Neuronal stem cell (in vitro differentiated cells): ENCODE results near the gene TIAM2.

Source experiments
- DNase-seq: peaks from one replicate; pipeline ENCODE4 v3.0.0-alpha.2; 2013; ENCODE audit warnings: low spot score
- H2AFZ ChIP-seq: one replicate; pipeline ENCODE4 v1.6.1; 2013; ENCODE audit warnings: mild to moderate bottlenecking, low read length, inconsistent platforms
- H2AK5ac ChIP-seq: 2 replicates; pipeline ENCODE4 v1.6.1; 2013; ENCODE audit warnings: low read depth, mild to moderate bottlenecking, inconsistent platforms, low read length, moderate library complexity, mixed read lengths
- H2BK120ac ChIP-seq: 2 replicates; pipeline ENCODE4 v1.6.1; 2013; ENCODE audit warnings: low read depth, mild to moderate bottlenecking, inconsistent platforms, low read length, moderate library complexity, mixed read lengths
- H2BK12ac ChIP-seq: one replicate; pipeline ENCODE4 v1.6.1; 2013; ENCODE audit warnings: low read length, inconsistent platforms
- H2BK15ac ChIP-seq: 2 replicates; pipeline ENCODE4 v1.6.1; 2013; ENCODE audit warnings: mild to moderate bottlenecking, low read length, inconsistent platforms, mixed read lengths
- H2BK5ac ChIP-seq: one replicate; pipeline ENCODE4 v1.6.1; 2013; ENCODE audit warnings: inconsistent platforms, mild to moderate bottlenecking, low read length, moderate library complexity
- H3K14ac ChIP-seq: one replicate; pipeline ENCODE4 v1.6.1; 2013; ENCODE audit warnings: low read length, inconsistent platforms
- H3K18ac ChIP-seq: 2 replicates; pipeline ENCODE4 v1.6.1; 2013; ENCODE audit warnings: low read length, inconsistent platforms
- H3K23ac ChIP-seq: 2 replicates; pipeline ENCODE4 v1.6.1; 2013; ENCODE audit warnings: low read depth, mild to moderate bottlenecking, mixed read lengths, low read length, inconsistent platforms; ENCODE audit not compliant: poor library complexity
- H3K27ac ChIP-seq: replicated peaks from 3 replicates; pipeline ENCODE4 v1.5.1; 2013; ENCODE audit warnings: low read length, inconsistent platforms
- H3K27me3 ChIP-seq, 3 experiments: 2 replicates each; pipeline ENCODE4 v1.6.1; 2013; ENCODE audit warnings: low read length in 3 of 3, mild to moderate bottlenecking in 2 of 3, inconsistent platforms in 1 of 3, low read depth in 1 of 3, mixed read lengths in 1 of 3, moderate library complexity in 1 of 3; ENCODE audit not compliant: control insufficient read depth in 3 of 3, insufficient read depth in 3 of 3
- H3K36me3 ChIP-seq, 2 donors: replicated peaks in 1 of 2; 2 replicates each; pipeline ENCODE4 v1.6.1; 2013; ENCODE audit warnings: low read length in 2 of 2; ENCODE audit not compliant: control insufficient read depth in 2 of 2, insufficient read depth in 2 of 2
- H3K4ac ChIP-seq: 2 replicates; pipeline ENCODE4 v1.6.1; 2013; ENCODE audit warnings: inconsistent platforms, mild to moderate bottlenecking, low read length, moderate library complexity
- H3K4me1 ChIP-seq, 2 donors: 1 replicate in 1 of 2; 2 replicates in 1 of 2; pipeline ENCODE4 v1.6.1; 2013; ENCODE audit warnings: low read length in 2 of 2, low read depth in 1 of 2; ENCODE audit not compliant: control insufficient read depth in 2 of 2, insufficient read depth in 1 of 2
- H3K4me2 ChIP-seq: one replicate; pipeline ENCODE4 v1.6.1; 2013; ENCODE audit warnings: mild to moderate bottlenecking, low read length, inconsistent platforms; ENCODE audit not compliant: insufficient read depth, poor library complexity, severe bottlenecking
- H3K4me3 ChIP-seq, 2 donors: 2 replicates each; pipeline ENCODE4 v1.5.1; 2013; ENCODE audit warnings: low read length in 2 of 2, mild to moderate bottlenecking in 2 of 2, inconsistent platforms in 1 of 2, moderate library complexity in 1 of 2
- H3K79me1 ChIP-seq: one replicate; pipeline ENCODE4 v1.6.1; 2013; ENCODE audit warnings: low read depth, mild to moderate bottlenecking, inconsistent platforms, low read length, moderate library complexity
- H3K9ac ChIP-seq: one replicate; pipeline ENCODE4 v1.6.1; 2013; ENCODE audit warnings: mild to moderate bottlenecking, low read depth, low read length, inconsistent platforms; ENCODE audit not compliant: poor library complexity
- H3K9me3 ChIP-seq, 2 donors: replicated peaks in 1 of 2; 2 replicates each; pipeline versions ENCODE3 to v1.6.1; 2013; ENCODE audit warnings: low read length in 2 of 2, mild to moderate bottlenecking in 2 of 2, inconsistent platforms in 1 of 2, low read depth in 1 of 2, mixed read lengths in 1 of 2, moderate library complexity in 1 of 2; ENCODE audit not compliant: control insufficient read depth in 2 of 2, insufficient read depth in 1 of 2
- H4K8ac ChIP-seq: one replicate; pipeline ENCODE4 v1.6.1; 2013; ENCODE audit warnings: low read depth, mild to moderate bottlenecking, inconsistent platforms, low read length, moderate library complexity
- H4K91ac ChIP-seq: one replicate; pipeline ENCODE4 v1.6.1; 2013; ENCODE audit warnings: low read length, low read depth, mild to moderate bottlenecking, inconsistent platforms; ENCODE audit not compliant: poor library complexity
- WGBS, 2 donors: extraction: QIAGEN DNeasy Blood & Tissue Kit; methylation state at CpG; one replicate each; pipeline ENCODE4 v1.1.7; 2013; ENCODE audit warnings: missing lambda C conversion rate in 2 of 2, mixed read lengths in 1 of 2; ENCODE audit not compliant: insufficient read length in 2 of 2, insufficient replicate concordance in 1 of 2; ENCODE audit errors: extremely low coverage in 2 of 2; 5-methylcytosine and 5-hydroxymethylcytosine counted together

The TIAM2 gene

GRCh38 chr6:155232848-155233247 lies 237.7 kb downstream of the TIAM2 start:
- no CpG with 5 or more reads among the region's 6 CpGs for WGBS, 2 donors

GRCh38 chr6:155234167-155234566 lies 239.1 kb downstream of the TIAM2 start:
- H2BK12ac ChIP-seq: no peak overlapping the region
- WGBS, 2 donors: no CpG with 5 or more reads among the region's 4 CpGs
- peaks cover 7 to 29% of the 10 kb centered on the region in 2 donors for H3K9me3 ChIP-seq
- H2AFZ ChIP-seq: no peak overlapping the region
- no peak overlapping the region for H2BK15ac ChIP-seq
- no peaks in the 10 kb centered on the region for H3K27me3 ChIP-seq
- no peaks in the 10 kb centered on the region for H3K79me1 ChIP-seq
- H4K91ac ChIP-seq: no peak overlapping the region
- H3K14ac ChIP-seq: no peak overlapping the region
- no peak overlapping the region for H3K4me3 ChIP-seq
- no peaks in the 10 kb centered on the region for H3K4me1 ChIP-seq
- H3K23ac ChIP-seq: no peak overlapping the region
- H3K4me2 ChIP-seq: no peak overlapping the region
- H2AK5ac ChIP-seq: no peak overlapping the region
- no peak overlapping the region for H2BK120ac ChIP-seq
- H3K18ac ChIP-seq: no peak overlapping the region
- H3K4ac ChIP-seq: no peak overlapping the region
- no peak overlapping the region for H3K27ac ChIP-seq
- no peak for DNase-seq
- H2BK5ac ChIP-seq: no peak overlapping the region
- no peak overlapping the region for H4K8ac ChIP-seq
- no peak overlapping the region for H3K9ac ChIP-seq
- H3K36me3 ChIP-seq: peaks cover 0 to 67% of the 10 kb centered on the region in 2 donors

More at GRCh38 chr6:155232848-155233247, 237.7 kb downstream of the TIAM2 start:
- H3K36me3 ChIP-seq: peaks cover 0 to 70% of the 10 kb centered on the region in 2 donors
- H3K79me1 ChIP-seq: no peaks in the 10 kb centered on the region
- H3K27ac ChIP-seq: no peak overlapping the region
- no peak overlapping the region for H2BK120ac ChIP-seq
- no peak overlapping the region for H3K4me3 ChIP-seq
- no peaks in the 10 kb centered on the region for H3K4me1 ChIP-seq
- H2BK5ac ChIP-seq: no peak overlapping the region
- H3K9me3 ChIP-seq: peaks cover 4 to 22% of the 10 kb centered on the region in 2 donors
- no peak overlapping the region for H3K14ac ChIP-seq
- H3K4me2 ChIP-seq: no peak overlapping the region
- no peak overlapping the region for H2BK12ac ChIP-seq
- H2BK15ac ChIP-seq: no peak overlapping the region
- no peak for DNase-seq
- H3K9ac ChIP-seq: no peak overlapping the region
- no peak overlapping the region for H4K8ac ChIP-seq
- H2AFZ ChIP-seq: no peak overlapping the region
- no peak overlapping the region for H3K23ac ChIP-seq
- no peak overlapping the region for H3K18ac ChIP-seq
- H4K91ac ChIP-seq: no peak overlapping the region
- H3K4ac ChIP-seq: no peak overlapping the region
- no peak overlapping the region for H2AK5ac ChIP-seq
- H3K27me3 ChIP-seq: no peaks in the 10 kb centered on the region

GRCh38 chr6:155234687-155235086 lies 239.6 kb downstream of the TIAM2 start:
- Histone ChIP-seq H2BK12ac (no peak overlapping the region), H3K27ac (no peak overlapping the region), H2BK15ac (no peak overlapping the region), H2AFZ (no peak overlapping the region), H2AK5ac (no peak overlapping the region), H3K4me2 (no peak overlapping the region), H3K14ac (no peak overlapping the region), H3K79me1 (no peaks in the 10 kb centered on the region), H3K18ac (peak overlapping the region; percentile 2), H3K36me3 (peaks cover 0 to 67% of the 10 kb centered on the region in 2 donors), H4K91ac (no peak overlapping the region), H3K4me3 (no peak overlapping the region), H2BK5ac (no peak overlapping the region), H3K9me3 (peaks cover 8 to 26% of the 10 kb centered on the region in 2 donors), H3K9ac (no peak overlapping the region), H3K4me1 (no peaks in the 10 kb centered on the region), H2BK120ac (no peak overlapping the region), H3K4ac (no peak overlapping the region), H3K27me3 (no peaks in the 10 kb centered on the region), H4K8ac (no peak overlapping the region), H3K23ac (no peak overlapping the region)
- no CpG with 5 or more reads among the region's 4 CpGs for WGBS, 2 donors
- no peak for DNase-seq

DNA sequence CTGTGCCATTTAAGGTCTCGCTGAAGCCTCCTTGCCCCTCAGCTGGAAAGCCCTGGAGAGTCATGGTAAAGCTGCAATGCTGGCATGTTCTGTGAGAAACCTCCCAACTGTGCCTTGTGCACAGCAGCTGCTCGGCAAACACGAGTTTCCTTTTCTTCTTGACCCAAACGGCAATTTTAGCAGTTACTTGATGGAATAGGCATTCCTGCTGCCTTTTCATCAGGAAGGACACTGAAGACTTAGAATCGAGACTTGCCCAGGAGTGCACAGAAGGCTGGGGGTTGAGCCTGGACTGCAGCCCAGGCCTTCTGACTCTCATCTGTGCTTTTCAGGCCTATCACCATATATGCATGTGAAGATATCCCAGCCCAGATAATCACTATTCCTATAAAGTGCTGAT lies 240.0 kb downstream of the TIAM2 start:
- Histone ChIP-seq H2BK120ac (no peak overlapping the region), H3K4ac (no peak overlapping the region), H3K4me2 (no peak overlapping the region), H3K27me3 (no peaks in the 10 kb centered on the region), H3K9me3 (peaks cover 7 to 26% of the 10 kb centered on the region in 2 donors), H2BK15ac (no peak overlapping the region), H3K36me3 (peaks cover 0 to 67% of the 10 kb centered on the region in 2 donors), H2BK12ac (no peak overlapping the region), H2AFZ (no peak overlapping the region), H3K9ac (no peak overlapping the region), H2BK5ac (no peak overlapping the region), H3K23ac (no peak overlapping the region), H4K91ac (no peak overlapping the region), H3K18ac (no peak overlapping the region), H2AK5ac (no peak overlapping the region), H3K4me3 (no peak overlapping the region), H4K8ac (no peak overlapping the region), H3K4me1 (no peaks in the 10 kb centered on the region), H3K79me1 (no peaks in the 10 kb centered on the region), H3K27ac (no peak overlapping the region), H3K14ac (no peak overlapping the region)
- no peak for DNase-seq
- no CpG with 5 or more reads among the region's 5 CpGs for WGBS, 2 donors
